ENCODE results near the gene ERG. TPM values are rescaled to one million over a fixed set of nuclear protein-coding genes. Genes with fewer than 3 reads are reported as not detected.

ERG gene
- total RNA-seq, 3 donors from 2014 or later, result 12.2 to 21.0 (median 14.0) TPM

DNA sequence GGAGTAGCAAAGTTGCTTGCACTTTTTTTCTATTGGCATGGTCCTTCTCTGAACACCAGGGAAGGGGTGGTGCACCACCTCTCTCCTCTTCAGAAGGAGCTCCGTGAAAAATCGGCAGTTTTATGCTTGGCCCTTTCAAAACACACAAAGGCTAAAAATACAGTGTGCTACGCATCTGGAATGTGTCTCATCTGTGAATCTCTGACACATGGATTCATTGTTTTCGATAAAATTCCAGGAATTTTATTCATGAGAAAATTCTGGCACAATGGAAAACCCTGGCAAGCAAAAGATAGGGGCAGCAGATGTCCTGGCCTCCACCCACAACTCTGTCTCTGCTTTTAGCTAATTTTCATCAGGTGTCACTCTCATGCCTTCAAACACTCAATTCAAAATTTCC lies 42.9 kb downstream of the ERG start:
- Histone ChIP-seq H3K4me3 (no peak overlapping the region), H3K4me1 (no peaks in the 10 kb centered on the region), H3K9me3 (no peaks in the 10 kb centered on the region), H3K27me3 (no peaks in the 10 kb centered on the region), H3K36me3 (no peaks in the 10 kb centered on the region), H3K27ac (no peak overlapping the region)
- TF ChIP-seq POLR2A (IDR thresholded peaks at IDR 0.05), result no peak
- TF ChIP-seq, protein P1, sequence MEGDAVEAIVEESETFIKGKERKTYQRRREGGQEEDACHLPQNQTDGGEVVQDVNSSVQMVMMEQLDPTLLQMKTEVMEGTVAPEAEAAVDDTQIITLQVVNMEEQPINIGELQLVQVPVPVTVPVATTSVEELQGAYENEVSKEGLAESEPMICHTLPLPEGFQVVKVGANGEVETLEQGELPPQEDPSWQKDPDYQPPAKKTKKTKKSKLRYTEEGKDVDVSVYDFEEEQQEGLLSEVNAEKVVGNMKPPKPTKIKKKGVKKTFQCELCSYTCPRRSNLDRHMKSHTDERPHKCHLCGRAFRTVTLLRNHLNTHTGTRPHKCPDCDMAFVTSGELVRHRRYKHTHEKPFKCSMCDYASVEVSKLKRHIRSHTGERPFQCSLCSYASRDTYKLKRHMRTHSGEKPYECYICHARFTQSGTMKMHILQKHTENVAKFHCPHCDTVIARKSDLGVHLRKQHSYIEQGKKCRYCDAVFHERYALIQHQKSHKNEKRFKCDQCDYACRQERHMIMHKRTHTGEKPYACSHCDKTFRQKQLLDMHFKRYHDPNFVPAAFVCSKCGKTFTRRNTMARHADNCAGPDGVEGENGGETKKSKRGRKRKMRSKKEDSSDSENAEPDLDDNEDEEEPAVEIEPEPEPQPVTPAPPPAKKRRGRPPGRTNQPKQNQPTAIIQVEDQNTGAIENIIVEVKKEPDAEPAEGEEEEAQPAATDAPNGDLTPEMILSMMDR (IDR thresholded peaks at IDR 0.05), result no peak
- TF ChIP-seq POLR2AphosphoS5 (IDR thresholded peaks at IDR 0.05), result no peak
- intact Hi-C loops (cut with DNase I; ENCODE audit: low total_unique reads), result no loop called here
- no peak for DNase-seq (ENCODE audit: low spot score in 2 of 2)

GRCh38 chr21:38454702-38455101 lies 43.6 kb downstream of the ERG start:
- no peak for TF ChIP-seq POLR2A (IDR thresholded peaks at IDR 0.05)
- TF ChIP-seq, protein P1 (IDR thresholded peaks at IDR 0.05), result no peak
- no peak for TF ChIP-seq POLR2AphosphoS5 (IDR thresholded peaks at IDR 0.05)
- Histone ChIP-seq H3K36me3 (no peaks in the 10 kb centered on the region), H3K4me3 (no peak overlapping the region), H3K27me3 (no peaks in the 10 kb centered on the region), H3K9me3 (no peaks in the 10 kb centered on the region), H3K27ac (no peak overlapping the region), H3K4me1 (no peaks in the 10 kb centered on the region)
- no peak for DNase-seq (ENCODE audit: low spot score in 2 of 2)
- intact Hi-C loops (cut with DNase I; ENCODE audit: low total_unique reads), result no loop called here

DNA sequence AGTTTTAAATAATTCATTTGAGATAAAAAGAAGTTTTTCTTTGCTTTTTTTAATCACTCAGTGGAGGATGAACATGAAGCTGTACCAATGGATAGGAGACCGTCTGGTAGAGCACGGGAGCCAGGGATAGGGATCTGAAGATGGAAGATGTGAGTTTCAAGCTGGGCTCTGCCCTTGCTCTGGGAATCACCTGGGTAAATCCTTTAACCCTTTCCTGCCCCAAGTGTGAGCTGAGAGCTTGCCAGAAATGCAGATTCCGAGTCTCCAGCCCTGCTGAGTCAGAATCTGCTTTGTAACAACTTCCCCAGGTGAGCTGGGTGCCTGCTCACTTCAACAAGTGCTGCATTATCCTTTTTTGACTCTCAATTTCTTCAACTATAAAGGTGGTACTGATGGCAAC lies 44.1 kb downstream of the ERG start:
- no peaks in the 10 kb centered on the region for H3K27me3 ChIP-seq
- H3K27ac ChIP-seq, result no peak overlapping the region
- H3K4me3 ChIP-seq, result no peak overlapping the region
- H3K36me3 ChIP-seq, result no peaks in the 10 kb centered on the region
- H3K9me3 ChIP-seq, result no peaks in the 10 kb centered on the region
- no peak for DNase-seq (ENCODE audit: low spot score in 2 of 2)
- TF ChIP-seq POLR2A (IDR thresholded peaks at IDR 0.05) (no peak), POLR2AphosphoS5 (IDR thresholded peaks at IDR 0.05) (no peak)
- TF ChIP-seq, protein P1 (IDR thresholded peaks at IDR 0.05), result no peak
- no peaks in the 10 kb centered on the region for H3K4me1 ChIP-seq
- intact Hi-C loops (cut with DNase I; ENCODE audit: low total_unique reads), result no loop called here

DNA sequence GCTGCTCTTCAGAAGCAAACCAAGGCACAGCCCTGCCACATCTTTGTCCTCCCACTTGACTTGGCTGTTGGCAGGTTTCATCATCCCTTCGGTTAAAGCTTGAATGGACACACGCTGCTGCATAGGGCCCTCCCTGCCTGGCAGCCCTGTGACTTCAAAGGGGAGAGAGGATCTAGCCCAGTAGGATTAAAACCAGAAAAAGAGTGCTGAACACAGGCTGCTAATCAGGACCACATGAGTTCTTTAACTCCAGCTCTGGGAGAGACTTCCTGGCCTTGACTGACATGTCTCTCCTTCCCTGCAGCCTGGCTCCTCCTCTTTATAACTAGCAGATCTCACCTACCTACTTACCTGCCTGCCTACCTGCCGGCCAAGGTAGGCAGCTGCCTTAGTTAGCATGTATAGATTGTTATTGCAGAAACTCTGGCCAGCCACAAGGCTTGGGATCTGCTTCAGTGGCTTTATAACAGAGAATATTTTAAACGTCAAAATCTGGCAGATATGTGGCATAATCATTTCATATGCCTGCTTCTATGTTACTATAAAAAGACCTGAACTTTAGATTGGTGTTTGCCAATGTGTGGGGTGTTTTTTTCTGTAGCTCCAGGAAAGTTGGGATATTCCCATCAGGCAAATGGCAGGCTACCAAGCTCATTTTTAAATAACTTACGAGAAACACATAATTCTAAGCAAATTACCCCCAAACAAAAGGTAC lies 49.4 kb downstream of the ERG start:
- H3K27ac ChIP-seq, result peak overlapping the region in 1 of 2 donors; percentile 25
- no peaks in the 10 kb centered on the region for H3K4me1 ChIP-seq
- no peak overlapping the region for H3K4me3 ChIP-seq
- H3K27me3 ChIP-seq, result no peaks in the 10 kb centered on the region
- H3K36me3 ChIP-seq, result no peaks in the 10 kb centered on the region
- no peaks in the 10 kb centered on the region for H3K9me3 ChIP-seq
- intact Hi-C loops (cut with DNase I; ENCODE audit: low total_unique reads), result no loop called here
- DNase-seq (ENCODE audit: low spot score in 2 of 2), result no peak
- TF ChIP-seq POLR2AphosphoS5 (IDR thresholded peaks at IDR 0.05) (no peak), POLR2A (IDR thresholded peaks at IDR 0.05) (no peak)
- TF ChIP-seq, protein P1 (IDR thresholded peaks at IDR 0.05), result no peak

DNA sequence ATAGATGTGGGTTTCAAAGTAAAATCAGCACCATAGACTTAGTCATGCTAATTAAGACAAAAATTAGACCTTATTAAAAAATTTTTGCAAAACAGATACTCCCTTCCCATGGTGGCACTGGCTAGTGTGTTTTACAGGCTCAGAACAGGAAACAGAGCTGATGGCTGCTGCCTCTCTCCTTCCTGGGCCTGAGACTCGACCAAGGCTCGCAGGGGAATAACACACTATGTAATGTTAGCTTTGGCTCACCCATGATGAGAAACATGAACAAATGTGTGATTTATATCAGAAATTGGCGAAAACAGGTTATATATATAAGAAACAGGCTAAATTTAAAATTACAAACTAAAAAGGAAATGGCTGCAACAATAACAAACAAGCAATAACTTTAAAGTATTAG lies 50.7 kb downstream of the ERG start:
- no peak for DNase-seq (ENCODE audit: low spot score in 2 of 2)
- TF ChIP-seq, protein P1 (IDR thresholded peaks at IDR 0.05), result no peak
- no peak for TF ChIP-seq POLR2AphosphoS5 (IDR thresholded peaks at IDR 0.05)
- TF ChIP-seq POLR2A (IDR thresholded peaks at IDR 0.05), result no peak
- intact Hi-C loops (cut with DNase I; ENCODE audit: low total_unique reads), result no loop called here
- no peaks in the 10 kb centered on the region for H3K27me3 ChIP-seq
- H3K36me3 ChIP-seq, result no peaks in the 10 kb centered on the region
- no peak overlapping the region for H3K27ac ChIP-seq
- H3K4me3 ChIP-seq, result no peak overlapping the region
- H3K4me1 ChIP-seq, result no peaks in the 10 kb centered on the region
- H3K9me3 ChIP-seq, result no peaks in the 10 kb centered on the region
